Endometrium (tissue), 2 donors: ENCODE data around the gene DSC1.
"Not testable (repeated sequence)": the region's sequence is repeated elsewhere in the genome, so short reads cannot be mapped to it uniquely, and the experiment has no call there.

Source experiments
- FAIRE-seq: peaks from 2 replicates; lab custom pipeline; 2012; peaks lifted over from hg19 to GRCh38; lab: Jason Lieb, UNC
- donor health status: control.
- donor health status: control.

DSC1 gene

DNA sequence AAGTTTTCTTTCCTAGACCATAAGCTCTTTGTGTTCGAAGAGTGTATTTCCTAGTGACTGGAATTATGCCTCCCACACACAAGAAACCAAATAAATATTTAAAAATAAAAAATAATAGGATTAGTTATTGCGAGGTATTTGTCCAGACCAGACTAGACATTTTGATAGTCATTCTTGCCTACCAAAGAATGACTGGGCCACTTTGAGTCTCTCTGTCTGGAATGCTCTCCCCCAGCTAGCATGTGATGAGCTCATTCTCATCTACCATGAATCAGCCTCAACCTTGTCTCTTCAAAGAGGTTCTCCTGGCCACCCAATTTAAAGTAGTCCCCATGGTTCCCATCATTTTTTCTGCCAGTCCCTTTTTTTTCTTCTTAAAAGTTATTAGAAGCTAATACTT lies 13.9 kb upstream of the DSC1 start:
- no peak for FAIRE-seq

DNA sequence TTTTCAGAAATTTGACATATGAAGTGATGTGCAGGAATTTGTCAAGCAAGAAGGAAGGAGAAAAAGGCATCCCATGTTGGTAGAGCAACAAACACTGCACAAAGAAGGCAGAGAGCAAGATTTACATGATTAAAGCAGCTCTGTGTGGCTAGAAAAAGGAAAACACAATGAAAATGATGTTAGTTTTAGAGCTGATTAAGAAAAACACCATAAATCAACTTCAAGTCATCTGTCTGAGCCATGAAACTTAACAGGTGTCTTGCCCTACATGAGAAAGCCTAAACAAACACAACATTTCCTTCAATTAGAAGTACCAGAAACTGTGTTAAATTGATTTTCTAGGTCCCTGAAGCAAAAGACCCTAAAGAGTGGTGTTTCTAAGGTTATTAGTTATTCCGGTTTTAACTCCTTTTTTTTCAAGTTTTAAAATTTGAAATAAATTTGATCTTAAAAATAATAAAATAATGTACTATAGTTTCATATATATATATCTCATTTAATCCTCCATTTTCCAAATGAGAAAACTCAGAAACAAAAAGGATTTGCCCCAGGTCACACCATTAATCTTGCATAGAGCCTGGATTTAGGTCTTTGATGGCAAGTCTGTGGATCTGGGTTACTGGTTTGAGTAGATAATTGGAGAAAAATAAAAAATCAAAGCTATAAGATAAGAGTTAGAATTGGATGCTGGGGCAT lies 8.6 kb upstream of the DSC1 start:
- no peak for FAIRE-seq

DNA sequence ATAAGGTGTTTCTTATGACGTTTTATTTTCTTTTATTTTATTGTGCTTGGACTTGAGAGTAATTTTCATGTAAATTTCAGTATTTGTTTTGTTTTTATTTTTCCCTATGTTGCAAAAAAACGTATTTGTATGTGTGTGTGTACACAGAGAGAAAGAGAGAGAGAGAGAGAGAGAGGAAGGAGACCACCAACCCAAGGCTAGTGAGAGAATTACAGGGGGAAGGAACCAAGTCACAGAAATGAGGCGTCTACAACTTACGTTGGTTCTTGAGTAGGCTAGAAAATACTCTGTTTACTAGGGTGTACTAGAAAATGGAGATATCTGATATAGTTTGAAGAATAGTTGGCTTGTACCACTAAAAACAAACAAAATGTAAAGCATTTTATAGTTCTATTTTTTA lies 7.7 kb upstream of the DSC1 start:
- FAIRE-seq = no peak

DNA sequence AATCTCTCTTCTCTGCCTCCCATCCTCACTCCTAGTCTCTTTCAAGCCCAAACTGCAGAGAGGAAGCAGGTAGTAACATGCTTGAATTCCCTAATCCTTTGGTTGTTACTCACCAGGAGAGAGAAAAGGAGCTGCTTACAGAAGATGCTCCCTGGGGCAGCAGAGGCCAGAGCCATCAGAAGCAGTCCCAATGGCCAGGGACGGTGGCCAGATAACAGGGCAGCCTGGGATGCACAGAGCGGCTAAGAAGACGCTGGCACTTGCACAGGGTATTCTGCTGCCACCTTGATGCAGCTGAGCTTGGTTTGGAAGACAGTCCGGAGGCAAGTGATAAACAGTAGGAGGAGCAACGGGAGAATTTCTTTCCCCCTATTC lies 250 bp downstream of the DSC1 start:
- no peak for FAIRE-seq

DNA sequence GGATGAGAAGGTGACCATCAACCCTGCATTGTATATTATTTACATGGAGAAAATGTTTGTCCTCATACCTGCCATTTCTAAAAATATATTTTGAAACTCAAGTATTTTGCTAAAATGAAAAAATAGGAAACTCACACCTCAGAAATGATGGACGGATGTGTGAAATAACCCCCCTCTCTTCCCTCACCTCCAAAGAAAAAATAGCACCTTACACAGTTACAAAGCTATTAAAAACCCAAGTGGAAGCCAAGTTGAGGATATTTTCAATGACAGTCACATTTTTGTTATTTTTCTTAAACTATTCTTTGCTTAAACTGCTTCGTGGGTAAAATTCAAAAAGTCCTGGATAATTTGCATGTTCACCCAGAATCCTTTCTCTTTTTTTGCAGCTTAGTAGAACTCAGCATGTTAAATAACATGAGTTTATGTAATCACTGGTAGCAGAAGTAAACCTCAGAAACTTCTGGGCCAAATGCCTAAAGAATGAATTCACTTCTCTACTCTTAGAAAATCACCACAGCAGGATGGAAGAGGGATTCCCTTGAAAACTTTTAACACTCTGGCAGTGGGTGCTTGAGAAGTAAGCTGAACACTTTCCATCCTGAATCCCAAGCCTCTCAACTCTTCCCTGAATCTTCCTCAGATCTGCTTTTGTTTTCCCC lies 768 bp downstream of the DSC1 start:
- FAIRE-seq = no peak

DNA sequence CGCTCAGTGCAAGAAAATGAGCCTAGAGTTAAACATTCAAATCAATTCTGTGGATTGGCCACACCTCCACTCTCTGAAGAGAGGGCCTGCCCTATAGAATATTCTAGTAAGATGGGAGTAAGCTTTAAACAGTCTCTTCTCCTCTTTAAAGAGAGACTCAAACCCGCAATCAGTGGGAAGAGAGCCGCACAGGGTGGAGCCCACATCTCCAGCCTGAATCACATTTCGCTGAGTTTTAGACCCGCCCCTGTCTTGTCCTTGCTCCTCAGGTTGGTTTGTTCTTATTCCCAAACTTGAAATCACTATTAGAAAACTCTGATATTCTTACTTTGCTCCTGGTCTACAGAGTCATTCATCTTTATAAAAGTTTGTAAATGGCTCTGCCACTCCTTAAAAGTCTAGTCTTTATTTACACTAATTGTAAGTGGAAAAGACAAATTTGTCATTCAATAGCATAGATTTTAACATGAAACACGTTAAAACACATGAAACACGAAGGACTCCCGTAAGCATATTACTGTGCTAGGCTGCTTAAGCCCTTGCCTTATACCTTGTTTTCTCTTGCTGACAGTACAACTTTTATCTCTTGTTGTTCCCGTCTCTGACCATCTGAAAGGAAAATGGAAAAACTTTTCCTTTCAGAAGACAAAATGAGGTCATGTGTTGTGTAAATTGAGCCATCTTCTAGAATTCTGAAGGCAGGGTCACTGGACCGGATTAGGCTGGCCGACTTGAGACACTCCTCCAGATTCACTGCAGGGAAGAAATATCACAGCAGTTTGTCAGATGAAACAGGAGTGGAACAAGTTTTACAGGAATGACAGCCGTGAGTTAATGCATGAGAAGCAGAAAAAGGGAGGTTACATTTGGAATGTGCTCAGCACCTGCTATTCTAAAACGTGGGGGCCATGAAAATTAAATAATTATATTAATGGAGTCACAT lies 5.6 kb downstream of the DSC1 start:
- FAIRE-seq = no peak

DNA sequence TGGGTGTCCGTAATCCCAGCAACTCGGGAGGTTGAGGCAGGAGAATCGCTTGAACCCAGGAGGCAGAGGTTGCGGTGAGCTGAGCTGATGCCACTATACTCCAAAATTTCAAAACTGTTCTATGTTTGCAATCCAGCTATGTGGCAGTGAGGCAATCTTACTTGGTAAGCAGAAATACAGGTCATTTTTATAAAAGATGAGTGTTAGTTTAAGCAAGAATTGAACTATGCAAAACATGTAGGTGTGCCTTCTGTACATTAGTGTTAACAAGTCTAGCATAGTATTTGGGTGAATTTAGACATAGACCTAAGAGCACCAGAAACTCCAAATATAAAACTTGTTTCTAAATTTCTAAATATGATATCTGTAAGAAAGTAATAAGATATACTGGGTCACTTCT lies 7.2 kb downstream of the DSC1 start:
- FAIRE-seq = no peak

DNA sequence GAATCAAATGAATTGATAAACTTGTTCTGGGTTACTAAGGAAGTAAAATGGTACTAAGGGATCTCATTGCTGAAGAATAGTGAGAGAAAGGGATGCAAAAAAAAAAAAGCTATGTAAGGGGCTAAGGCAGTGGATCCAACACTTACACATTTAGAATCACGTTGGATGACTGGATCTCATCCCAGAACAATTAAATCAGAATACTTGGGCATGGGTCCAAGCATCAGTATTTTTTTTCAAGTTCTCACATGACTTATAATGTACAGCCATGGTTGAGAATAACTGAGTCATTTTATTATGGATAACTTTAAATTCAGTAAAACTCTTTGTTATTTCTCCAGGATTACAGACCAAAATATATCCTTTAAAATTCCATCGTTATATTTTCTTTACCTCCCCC lies 8.5 kb downstream of the DSC1 start:
- no peak for FAIRE-seq

DNA sequence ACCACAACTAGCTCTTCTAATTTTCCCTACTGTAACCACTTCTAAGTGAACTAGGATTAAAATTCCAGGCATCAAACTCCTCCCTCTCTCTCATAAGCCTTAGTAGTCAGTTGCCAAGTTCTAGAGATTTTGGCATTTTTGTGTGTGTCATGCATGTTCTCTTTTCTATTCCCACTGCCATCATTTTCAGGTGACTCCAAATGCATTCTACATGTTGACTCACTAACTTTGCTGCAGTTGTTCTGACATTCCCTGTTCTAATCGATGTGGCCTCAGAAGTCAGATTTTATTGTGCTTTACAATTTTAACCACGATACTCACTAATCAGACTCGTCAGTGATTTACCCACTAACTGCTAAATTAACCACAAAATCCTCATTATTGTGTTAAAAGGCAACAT lies 13.3 kb downstream of the DSC1 start:
- FAIRE-seq = no peak

DNA sequence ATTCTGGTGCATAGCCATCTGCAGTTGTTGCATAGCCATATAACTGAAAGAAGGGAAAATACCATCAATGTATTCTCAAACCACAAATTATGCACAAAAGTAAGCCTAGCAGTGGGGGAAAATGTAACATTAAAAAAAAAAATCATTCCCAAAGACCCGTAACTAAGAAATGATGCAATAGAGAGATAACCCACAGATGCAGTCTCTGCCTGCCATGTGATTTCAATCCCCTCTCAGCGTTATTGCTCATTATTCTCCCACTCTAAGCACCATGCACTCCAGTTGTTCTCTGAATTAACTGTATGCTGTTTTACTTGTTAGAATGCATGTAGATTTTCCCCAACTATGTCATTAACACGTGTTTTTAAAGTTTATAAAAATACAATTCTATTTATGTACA lies 14.1 kb downstream of the DSC1 start:
- no peak for FAIRE-seq

DNA sequence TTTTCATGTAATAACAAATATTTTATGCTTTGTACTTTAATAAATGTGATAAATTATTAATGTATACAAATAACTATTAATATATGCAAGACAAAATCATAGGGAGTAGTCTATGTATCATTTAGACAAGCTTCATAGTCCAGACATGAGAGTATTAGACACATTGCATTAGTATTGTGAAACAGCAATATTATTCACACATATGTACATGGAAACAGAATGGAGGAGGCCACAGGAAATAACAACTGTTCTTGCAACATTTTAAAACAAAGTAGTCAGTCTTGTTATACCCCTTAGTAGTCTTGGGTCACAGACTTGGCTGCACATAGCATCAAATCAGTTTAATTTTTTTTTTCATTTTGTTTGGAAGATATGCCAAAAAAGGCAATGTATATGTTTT lies 15.8 kb downstream of the DSC1 start:
- no peak for FAIRE-seq

DNA sequence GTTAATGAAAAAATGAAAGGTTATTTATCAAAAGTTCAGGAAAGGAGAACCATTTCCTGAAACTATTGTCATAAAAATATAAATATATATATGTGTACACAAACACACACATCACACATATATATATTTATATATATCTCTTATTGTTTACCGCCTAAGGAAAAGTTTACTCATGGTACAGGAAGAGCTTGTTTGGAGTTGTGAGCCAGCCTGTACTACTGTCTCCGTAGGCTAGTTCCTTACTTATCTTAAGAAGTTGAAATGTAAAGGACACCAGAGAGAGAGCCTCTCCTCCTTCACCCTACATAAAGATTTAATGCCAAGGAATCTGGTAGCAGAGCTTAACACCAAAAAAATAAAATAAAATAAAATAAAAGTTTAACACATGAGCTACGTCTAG lies 19.6 kb downstream of the DSC1 start:
- FAIRE-seq = no peak

DNA sequence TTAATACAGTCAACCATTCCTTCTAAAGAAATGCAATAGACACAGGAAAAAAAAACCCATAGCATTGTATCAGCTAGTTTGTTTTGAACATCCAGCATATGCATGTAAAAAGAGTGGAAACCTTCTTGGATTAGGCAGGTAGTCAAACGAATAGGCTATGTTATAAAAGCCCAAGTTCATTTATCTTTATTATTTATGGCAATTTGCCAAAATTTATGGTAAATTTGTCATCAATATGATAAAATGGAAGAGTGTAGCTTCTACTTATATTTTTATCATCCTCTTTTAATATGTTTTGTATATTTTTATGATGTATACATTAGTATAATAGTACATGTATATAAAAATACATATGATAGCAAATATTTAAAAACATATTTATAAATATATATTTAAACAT lies 23.9 kb downstream of the DSC1 start:
- FAIRE-seq = no peak

DNA sequence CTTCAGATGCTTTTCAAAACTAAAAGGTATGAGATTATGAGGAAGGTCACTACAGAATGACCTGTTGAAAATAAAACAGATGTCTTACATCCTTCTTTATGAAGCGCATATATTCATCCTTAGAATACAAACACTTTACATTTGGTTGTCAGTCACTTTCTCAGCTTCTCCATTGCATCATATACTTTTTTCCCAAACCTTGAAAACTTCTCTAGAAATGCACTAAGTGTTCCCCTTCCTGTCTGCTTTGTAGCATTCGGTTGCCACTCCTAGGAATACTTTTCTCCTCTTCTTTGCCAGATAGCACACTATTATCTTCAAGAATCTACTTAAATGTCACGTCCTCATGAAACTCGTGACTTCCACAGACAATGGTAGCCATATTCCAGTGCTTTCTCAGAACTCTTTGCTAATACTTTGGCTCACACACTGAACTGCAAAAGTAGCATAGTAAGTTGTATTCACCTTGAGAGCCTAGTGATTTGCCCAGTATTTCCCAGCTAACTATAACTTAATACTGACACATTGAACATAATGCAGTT lies 27.6 kb downstream of the DSC1 start:
- FAIRE-seq = no peak

DNA sequence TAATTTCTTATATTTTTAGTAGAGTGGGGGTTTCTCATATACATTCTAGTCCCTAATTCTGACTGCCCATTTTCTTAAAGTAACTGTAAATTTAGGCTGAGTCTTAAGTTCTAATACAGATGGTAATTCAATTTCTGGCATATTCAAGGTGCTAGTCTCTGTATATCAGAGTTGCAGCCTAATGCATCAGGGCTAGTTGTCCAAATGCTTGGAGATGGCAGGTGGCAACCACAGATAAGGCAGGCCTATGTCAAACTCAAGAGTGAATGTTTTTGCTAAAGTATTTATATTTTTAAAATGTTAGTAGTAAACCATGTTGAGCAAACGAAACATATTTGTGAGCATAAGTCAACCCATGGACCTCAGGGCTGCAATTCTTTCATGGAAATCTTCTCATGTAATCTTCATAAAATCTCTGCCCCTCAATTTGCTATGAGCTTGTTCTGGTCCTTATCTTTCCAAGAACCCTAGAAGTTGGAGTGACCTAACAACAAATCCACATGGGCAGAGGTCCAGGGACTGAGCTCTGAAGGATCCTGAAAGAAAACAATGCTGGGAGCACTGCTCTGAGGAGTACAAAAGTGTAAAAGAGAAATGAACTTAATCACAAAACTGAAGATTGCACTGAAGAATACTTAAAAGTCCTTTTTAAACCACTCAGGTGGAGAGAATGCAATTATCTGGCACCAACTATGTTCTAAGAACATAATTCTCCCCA lies 33.1 kb downstream of the DSC1 start:
- no peak for FAIRE-seq

DNA sequence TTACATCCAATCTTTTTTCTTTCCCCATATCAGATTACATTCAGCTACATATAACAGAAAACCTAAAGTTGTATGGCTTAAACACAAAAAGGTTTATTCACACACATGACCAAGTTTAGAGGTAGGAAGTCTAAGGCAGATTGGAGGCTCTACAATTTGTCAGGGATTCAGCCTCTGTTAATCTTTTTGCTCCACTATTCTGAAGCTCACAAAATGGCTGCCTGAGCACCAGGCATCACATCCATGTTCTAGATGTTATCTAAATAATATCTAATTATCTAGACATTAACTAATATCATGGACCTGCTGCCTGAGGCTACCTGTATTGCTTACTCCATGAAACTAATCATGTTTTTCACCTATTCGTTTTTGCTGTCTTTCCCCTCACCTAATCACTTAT lies 36.8 kb downstream of the DSC1 start:
- no peak for FAIRE-seq

DNA sequence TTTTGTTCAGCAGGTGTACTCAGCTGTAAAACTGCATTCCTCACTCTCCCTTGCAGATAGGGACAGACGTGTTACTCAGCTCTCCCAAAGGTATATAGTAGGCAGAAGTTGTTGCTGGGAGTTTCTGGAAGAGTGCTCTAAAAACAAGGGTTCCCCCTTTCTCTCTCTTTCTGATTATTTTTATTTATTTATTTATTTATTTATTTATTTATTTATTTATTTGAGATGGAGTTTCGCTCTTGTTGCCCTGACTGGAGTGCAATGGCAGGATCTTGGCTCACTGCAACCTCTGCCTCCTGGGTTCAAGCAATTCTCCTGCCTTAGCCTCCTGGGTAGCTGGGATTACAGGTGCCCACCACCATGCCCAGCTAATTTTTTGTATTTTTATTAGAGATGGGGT lies 39.5 kb downstream of the DSC1 start:
- not testable (repeated sequence) for FAIRE-seq

DNA sequence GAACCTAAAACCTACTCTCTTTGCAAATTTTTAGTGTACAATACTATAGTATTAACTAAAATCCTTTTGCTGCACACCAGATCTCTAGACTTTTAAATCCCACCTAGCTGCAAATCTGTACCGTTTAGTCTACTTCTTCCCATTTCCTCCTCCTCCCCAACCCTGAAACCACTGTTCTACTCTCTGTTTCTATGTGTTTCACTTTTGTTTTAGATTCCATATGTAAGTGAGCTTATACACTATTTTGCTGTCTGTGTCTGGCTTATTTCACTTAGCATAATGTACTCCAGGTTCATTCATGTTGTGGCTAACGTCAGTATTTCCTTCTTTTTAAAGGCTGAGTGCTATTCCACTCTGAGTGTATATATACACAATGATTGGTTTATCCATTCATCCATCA lies 42.1 kb downstream of the DSC1 start:
- no peak for FAIRE-seq

DNA sequence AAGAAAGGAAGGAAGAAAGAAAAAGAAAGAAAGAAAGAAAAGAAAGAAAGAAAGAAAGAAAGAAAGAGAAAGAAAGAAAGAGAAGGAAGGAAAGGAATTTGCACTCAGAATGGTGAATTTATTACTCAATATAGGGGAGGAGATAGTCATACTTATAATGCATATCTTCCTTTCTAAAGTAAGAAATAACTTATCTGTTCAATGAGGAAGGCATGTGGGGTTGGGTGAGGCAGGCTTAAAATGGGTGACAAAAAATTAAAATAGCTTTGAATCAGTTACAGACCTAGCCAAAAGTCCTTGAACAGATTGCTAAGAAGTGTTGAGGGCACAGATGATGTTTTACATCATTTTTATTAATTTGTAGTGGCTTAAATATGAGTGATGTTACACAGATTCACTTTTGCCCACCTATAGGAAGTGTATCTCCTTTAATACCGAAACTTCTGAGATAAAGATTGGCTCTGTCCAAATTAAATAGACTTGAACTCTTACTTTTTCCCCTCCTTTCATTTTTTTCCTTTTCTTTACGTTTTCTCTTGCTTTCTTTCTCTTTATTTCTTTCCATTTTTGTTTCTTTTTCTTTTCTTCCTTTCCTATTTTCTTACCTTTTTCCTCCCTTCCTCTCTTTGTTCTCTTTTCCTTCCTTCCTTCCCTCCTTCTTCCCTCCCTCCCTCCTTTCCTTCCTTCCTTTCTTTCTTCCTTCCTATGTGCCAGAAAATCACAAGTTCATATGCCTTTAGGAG lies 45.6 kb downstream of the DSC1 start:
- no peak for FAIRE-seq

DNA sequence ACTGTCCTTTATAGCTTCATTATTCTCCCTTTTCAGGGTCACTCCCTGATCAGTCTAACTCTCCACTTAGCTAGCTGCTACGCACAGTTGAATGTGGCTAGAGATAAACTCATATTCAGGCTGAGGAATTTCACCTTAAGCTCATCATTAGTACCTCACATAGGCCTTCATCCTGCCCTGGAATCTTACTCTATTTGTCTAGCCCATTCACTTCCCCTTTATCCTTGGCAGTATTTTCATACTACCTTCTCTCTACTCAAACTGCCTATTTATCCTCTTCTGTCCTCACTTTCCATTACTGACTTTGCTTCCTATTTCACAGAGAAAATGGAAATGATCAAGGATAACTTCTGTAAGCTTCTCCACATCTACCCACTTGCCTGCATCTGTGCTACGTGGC lies 49.9 kb downstream of the DSC1 start:
- no peak for FAIRE-seq

DNA sequence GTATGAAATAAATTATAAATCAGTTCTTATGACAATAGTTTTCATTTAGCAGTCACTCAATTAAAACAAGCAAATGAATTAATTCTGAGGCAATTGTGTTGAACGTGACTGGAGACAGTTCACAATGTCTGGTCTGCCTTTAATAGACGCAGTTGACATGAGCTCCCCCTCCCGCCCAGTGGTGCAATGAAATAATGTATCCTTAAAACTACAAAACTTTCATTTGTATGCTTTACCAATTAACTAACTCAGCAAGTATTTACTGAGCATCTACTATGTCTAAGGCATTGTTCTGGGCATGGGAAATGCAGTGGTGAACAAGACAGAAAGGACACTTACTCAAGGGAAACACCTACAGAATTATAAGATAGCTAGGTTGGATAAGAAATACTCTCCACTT lies 56.9 kb downstream of the DSC1 start:
- no peak for FAIRE-seq

DNA sequence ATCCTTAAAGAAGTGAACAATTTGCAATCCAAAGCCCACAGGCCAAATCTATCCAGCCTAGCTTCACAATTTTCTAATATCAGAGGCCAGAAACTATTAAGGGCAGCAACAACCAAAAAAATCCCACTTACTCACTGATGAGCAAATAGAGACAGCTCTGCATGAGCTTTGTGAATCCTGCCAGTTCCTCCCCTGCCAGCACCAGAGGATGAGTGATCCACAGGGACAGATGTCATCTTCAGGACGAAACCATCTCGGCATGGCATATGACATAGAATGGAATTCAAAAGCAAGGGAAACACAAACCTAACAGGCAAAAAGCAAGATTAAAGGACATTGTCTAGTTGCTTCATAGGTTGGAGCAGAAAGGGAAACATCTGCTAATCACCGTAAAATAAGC lies 58.2 kb downstream of the DSC1 start:
- no peak for FAIRE-seq
